HG03457 (cell line): Measurements from ENCODE around the gene DNAJC6.

Experiments used
- ATAC-seq: cut with Tn5 transposase; IDR thresholded peaks from one replicate; pipeline ENCODE4 v1.9.1; 2021; ENCODE audit warnings: moderate number of reproducible peaks; ENCODE audit not compliant: unreplicated experiment

The DNAJC6 gene

DNA sequence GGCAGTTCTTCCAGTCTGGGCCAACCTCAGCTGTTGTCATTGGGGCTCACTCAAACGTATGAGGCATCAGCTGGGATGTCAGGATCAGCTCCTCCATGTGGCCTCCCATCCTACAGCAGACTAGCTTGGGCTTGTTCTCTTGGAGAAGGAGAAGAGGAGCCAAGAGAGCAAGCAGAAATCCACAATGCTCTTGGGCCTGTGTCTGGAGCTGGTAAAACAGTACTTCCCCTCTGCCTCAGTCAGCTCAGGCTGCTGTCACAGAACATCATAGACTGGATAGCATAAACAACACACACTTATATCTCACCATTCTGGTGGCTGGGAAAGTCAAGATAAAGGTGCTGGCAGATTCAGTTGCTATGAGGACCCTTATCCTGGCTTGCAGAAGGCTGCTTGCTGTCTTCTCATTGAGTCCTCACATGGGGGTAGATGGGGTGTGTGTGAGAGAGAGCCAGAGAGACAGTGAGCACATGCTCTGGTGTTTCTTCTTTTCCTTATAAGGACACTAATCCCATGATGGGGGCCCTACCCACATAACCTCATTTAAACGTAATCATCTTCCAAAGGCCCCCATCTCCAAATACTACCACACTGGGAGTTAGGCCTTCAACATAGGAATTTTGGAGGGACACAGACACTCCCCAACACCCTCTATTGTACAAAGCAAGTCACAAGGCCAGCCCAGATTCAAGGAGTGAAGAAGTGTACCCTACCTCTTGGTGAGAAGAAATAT, 16.3 kb upstream of the DNAJC6 start:
- no peak for ATAC-seq

DNA sequence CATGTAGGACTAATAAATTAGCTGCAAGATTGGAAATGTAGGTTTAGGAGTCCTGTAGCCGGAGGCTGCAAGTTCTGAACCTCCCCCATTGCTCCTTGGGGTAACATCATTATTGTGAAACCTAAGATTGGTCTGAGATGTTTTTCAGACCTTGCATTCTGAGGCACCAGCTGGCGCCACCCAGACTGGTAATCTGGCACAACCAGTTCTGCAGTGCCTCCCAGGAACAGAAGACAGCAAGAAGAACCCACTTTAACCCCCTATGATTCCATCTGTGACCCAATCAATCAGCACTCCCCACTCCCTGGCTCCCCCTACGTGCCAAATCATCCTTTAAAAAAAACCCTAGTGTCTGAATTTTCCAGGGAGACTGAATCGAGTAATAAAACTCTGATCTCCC, 11.6 kb upstream of the DNAJC6 start:
- ATAC-seq = no peak

DNA sequence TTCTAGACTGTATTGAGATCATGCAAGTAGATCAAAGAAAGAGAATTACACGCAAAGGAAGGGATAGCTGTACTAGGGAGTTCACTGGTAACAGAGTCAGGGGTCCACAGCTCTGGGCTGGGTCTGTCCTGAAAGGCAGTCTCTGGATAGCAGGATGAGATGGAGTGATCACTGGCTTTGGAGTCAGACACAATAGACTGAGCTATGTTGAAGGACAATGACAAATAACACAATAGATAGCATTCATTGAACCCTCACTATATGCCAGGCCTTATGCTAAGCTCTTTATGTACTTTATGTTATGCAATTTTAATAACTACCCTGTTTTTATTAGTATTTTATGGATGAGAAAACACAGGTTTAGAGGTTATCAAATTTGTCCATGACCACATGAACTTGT, 10.0 kb upstream of the DNAJC6 start:
- ATAC-seq = no peak

DNA sequence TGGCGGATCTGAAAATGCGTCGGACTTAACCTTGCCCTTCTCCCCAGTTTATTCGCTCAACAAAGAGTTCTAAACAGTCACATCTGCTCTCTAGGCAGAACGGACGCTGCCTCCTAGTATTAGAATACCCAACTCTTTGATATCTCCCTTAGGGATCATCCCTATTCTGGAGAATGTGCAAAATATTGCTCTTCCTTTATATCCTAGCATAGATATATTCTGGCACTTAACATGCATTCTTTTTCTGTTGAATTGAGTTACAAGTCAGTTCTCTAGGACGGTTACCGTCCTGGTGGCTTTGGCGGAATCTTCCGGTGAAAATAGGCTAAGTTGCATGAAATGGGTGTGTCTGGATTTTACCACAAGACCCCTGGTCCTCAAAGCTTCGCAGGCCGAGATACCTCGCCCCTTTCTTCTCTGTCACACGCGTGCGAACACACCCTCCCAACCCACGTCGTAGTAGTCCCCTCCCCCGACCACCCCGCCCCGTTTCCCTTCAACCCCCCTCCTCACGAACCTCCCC, 501 bp upstream of the DNAJC6 start:
- no peak for ATAC-seq

DNA sequence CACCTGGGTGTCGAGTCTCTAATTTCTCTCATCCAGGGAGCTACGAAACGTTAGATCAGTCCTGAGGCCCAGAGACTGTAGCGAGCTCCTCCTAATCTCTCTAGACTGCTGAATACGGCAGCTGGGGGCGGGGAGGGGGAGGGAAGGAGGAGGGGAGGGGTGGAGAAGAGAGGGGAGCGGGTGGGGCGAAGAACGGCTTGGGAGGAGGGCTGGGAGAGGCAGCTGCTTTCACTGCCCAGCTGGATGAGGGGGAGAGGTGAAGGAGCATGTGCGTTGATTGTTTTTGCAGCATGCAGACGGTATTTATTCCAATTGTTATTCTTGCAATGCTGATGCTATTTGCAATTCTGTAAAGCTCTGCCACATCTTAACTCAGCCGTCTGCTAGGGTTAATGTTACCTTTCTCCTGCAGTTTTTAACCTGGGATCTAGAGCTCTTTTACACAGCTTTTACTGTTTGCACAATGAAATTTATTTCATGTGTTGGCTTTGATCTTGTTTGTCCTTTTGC, 790 bp downstream of the DNAJC6 start:
- ATAC-seq = no peak

DNA sequence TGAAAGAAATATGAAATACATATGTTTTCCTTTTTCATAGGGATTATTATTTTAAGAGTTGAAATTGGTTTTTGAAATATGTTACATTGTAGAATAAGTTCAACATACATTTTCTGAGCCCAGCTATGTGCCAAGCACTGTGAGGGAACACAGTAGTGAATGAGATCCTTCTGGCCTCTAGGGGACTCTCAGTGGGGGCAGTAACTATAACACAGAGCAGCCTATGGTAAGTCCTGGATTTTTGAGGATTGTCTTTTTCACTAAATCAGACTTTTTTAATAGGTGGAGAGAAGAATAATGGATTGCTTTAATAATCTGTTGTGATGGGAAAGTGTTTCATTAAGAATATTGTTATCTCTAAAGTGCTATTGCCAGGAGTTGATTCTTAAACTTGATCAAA, 2.4 kb downstream of the DNAJC6 start:
- ATAC-seq = no peak

DNA sequence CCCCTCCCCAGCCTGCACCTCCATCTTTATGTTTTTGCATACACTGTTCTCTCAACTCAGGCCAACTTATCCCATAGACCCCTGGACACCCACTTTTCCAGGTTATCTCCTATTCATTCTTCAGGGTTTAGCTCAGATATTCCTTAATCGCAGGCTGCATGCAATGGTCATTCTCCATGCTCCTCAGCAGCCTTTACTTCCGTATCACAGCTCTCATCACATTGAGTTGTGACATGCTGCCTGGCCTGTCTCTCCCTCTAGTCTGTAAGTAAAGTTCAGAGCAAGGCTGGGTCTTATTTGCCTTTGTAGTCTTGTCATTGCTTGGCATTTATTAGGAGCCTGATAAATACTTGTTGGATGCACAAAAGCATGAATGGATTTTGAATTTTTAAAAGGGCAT, 6.9 kb downstream of the DNAJC6 start:
- ATAC-seq = no peak

DNA sequence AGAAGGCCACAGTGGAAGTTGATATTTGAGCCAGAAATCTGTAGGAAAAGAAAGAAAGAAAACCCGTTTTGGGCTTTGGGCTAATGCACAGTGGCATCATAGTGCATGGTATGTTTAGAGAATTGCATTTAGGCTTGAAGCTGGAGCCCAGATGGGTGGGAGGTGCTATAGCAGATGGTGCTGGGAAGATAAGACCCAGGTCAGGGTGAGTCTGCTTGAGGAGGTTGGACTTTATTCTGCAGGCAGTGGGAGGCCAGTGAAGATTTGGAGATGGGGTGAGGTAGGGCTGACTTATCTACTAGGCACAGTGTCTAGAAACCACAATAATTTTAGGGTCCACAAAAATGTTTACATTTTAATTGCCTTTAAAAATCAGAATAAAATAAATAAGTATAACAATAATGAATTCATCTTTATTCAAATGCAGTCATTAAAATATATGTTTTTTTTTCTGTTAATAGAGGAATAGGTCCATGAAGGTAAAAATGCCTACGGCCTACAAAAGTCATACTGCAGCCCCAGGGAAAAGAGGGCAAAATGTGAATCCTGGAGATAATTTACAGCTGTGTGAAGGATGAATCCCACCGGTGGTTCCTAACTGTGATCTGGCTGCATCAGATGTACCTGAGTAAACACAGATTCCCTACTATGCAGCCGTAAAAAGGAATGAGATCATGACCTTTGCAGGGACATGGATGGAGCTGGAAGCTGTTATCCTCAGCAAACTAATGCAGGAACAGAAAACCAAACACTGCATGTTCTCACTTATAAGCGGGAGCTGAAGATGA, 8.7 kb downstream of the DNAJC6 start:
- no peak for ATAC-seq

DNA sequence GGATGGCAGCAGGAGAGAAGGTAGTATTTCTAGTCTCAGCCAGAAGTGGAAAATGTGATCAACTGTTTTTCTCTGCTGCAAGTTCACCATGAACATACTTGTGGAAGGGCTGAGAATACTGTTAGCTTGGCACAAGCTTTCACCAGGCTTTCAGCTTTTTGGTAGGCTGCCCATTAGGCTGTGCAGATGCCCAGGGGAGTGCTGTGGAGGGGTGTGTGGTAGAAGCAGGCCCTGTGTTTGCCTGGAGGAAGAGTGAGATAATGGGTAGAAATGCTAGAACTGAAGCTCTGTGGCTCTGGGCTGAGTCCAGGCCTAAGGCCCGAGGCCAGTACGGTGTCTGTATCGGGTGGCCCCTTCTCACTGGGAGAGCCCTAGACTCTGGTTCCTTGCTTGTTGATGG, 9.8 kb downstream of the DNAJC6 start:
- no peak for ATAC-seq

DNA sequence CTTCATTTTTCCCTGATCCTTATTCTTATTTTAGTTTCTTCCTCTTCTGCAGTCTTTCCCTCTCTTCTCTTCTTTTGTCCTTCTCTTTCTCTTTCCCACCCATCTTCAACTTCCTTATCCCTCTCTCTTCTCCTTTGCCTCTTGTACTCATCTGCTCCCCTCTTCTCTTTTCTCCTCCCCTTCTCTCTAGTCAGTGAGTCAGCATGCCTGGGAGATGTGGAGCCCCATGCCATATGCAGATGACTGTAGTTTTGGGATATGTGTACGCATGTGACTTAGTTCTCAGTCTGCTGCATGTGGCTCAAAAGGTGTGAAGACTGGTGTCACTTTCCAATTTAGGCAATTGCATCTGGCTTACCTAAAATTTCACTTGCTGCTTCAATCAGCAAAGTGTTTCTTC, 10.4 kb downstream of the DNAJC6 start:
- no peak for ATAC-seq

DNA sequence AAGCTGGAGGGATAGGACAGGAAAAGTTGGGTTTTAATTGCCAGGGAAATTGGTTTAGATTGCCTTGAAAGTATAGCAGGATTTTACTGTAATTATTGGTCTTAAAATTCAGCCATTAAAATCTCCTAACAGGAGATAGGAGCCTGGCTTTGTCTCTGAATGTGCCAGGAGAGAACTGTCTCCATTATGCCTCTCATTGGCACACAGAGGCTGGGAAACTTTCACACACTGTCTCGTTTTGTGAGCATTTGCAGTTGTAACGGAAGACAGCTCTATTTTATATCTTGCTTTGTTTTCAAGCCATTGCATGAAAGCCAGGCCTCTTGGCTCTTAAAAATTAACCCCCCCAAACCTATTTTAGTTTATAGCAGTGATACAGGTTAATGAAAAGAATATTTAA, 12.5 kb downstream of the DNAJC6 start:
- ATAC-seq = no peak

DNA sequence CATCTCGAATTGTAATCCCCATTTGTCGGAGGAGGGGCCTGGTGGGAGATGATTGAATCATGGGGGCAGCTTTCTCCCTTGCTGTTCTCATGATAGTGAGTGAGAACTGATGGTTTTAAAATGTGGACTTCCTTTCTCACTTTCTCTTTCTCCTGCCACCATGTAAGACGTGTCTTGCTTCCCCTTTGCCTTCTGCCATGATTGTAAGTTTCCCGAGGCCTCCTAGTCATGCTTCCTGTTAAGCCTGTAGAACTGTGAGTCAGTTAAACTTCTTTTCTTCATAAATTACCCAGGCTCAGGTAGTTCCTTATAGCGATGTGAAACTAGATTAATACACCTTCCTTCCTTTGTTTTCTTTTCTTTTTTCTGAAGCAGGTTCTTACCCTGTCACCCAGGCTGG, 13.9 kb downstream of the DNAJC6 start:
- no peak for ATAC-seq

DNA sequence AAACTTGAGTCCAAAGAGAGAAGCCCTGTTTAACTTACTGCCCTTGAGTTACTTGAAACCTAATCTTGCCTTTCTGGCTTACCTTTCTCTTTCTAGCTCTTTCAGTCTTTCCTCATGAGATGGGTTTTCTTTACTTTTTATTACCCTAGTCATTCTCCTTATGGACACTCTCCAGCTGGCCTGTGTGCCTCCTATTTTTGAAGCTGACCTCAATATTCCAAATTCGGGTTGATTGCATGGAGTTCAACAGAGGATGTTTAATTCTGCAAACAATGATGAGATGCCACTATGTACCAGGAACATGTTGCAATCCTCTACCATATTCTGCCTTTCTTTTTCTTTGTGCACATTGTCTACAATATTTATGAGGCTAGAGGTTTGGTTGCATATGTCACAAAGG, 20.7 kb downstream of the DNAJC6 start:
- ATAC-seq = no peak

DNA sequence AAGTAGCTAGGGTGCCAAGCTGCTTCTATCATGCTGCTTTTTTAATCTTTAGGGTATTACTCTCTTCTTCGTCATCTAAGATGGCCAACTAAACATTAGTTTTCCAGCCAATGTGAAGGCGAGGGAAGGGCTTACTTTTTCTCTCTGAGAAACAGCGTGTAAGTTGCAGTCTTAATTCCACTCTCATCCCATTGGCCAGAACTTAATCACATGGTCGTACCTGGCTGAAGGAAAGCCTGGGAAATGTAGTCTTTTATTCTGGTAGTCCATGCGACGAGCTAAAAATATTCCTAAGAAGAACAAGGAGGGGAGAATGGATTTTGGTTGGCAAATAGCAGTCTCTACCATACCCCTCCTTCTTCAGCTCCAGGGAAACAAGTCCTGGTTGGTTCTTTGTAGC, 21.5 kb downstream of the DNAJC6 start:
- ATAC-seq = no peak

DNA sequence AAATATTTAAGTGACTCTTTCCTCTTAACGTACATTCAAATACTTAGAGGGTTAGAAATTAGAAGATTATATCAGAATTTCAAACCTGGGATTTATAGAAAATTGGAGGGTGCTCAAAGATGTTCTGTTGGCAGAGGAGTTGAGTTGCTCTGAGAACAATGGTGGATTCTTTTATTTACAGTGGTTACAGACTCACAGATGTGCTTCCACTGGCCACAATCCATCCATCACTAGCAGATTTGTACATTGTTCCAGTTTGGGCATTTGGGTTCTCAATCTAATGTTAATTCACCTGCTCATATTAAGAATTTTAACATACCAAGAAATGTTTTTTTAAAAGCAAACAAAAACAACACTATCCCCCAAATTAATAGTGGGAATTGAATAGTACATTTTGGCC, 23.5 kb downstream of the DNAJC6 start:
- no peak for ATAC-seq

DNA sequence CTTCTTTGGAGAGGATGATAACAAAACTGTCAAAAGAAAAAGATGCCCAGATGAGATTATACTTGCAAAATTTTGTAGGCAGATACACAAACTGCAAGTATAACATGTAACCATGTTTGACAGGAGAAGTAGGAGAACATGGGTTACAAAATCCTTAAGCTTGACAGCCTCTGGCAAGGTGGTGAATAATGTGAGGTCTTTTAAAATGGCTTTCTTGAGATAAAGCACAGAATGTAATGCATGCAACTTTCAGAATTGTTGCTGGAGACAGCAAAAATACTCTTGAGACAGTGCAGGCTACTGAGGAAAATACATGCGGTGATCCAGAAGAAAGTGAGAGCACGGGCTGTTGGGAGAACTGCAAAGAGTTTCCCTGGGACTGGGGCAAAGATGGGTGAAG, 24.7 kb downstream of the DNAJC6 start:
- no peak for ATAC-seq

DNA sequence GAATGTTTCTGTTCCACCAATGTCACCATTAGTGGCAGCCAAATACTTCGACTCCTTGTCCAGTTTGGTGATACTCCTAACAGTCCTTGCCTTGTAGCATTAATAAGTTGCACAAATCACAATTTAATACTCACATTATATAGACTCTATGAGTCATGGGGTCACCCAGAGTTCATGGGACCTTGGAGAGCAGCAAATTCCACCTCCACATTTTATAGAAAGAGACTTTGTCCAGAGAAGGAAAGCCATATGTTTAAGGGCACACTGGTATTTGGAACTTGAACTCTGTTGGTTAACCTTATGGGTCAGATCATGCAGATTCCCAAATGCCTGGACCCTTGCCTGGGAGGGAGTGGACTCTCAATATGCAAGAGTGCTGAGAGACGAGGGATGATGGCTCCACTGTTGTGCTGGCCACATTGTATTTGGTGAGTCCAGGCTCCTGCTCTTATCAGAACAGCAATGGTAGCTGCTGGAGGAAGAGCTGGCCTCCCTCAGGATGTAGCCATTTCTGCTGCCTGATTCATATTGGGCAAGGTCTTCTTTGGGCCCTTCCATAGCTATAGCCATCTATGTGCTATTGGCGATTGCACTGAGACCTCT, 30.6 kb downstream of the DNAJC6 start:
- no peak for ATAC-seq

DNA sequence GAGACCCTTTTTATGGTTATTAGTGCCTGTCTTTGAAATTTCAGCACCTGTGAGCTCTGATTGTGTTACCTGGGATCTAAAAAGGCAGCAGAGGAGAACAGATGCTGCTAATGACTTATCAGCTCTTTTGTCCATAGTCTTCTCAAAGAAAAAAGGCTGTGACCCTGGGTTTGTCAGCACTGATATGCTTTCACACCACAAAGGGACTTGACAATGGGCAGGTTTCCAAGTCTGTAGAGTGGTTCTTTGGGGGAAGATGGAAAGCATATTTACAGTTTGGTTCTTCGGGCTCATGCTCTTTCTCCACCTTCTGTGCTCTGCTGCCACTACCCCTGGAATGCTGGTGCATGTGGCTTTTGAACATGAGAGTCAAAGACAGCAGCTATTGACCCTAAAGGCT, 32.0 kb downstream of the DNAJC6 start:
- ATAC-seq = no peak

DNA sequence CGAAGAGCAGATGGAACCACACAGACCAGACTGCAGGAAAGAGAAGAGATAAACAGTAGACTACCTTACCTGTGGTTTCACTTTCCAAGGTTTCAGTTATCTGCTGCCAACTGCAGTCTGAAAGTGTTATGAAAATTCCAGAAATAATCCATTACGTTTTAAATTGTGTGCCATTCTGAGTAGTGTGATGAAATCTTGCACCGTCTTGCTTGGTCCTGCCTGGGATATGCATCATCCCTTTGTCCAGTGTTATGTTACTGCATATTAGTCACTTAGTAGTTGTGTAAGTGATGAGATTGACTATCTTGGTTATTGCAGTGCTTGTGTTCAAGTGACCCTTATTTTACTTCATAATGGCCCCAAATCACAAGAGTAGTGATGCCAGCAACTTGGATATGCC, 33.9 kb downstream of the DNAJC6 start:
- ATAC-seq = no peak

DNA sequence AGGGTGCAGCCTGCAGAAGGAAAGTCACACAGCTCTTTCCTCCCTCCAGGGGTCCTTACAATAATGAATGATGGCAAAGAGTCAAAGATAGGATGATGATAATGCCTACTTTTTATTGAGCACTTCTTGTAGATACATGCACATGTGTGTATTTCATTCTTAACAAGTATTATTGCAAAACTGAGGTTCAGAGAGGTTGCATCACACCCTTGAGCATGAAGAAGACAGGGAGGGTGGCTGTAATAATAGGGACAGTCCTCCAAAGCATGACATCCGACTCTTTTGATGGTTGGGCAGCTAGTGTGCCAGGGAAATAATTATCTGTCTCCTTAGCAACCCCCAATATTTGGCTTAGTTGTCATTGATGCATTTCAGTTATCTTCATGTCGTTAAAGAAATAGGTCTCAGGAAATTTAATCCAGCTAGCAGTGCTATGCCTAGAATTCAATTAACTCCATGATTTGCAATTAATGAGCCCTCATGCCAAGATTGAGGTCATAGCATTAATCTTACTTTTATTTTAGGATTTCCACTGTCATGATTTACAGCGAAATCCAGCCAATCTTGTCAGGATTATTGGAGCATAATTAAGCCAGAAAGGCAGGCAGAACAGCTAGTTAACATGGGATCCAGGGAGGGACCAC, 35.0 kb downstream of the DNAJC6 start:
- ATAC-seq = no peak

DNA sequence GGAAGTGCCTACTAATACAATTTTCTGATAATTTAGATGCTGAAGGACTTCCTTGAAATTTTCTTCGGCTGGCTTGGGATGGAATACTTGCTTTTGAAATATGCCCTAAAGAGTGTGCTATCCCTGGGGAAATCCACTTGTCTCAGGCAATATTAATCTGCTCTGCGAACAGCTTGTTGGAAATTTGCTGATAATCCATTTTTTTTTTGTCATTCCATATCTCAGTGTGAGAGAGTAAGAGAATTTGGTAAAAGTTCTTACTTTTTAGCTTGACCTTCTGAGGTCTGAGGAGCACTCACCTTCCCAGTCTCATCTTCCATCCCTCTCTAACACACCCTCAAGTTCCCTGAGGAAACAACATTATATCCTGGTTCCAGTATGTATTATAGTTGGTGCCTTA, 36.8 kb downstream of the DNAJC6 start:
- ATAC-seq = no peak
